EH (cell line): ENCODE results near the gene C1QTNF6.
A peak's percentile ranks its signal among the peaks of the same experiment; 100 is the strongest.
"Not testable (repeated sequence)": the region's sequence is repeated elsewhere in the genome, so short reads cannot be mapped to it uniquely, and the experiment has no call there.

ENCODE experiments used
- DNase-seq: peaks from one replicate; pipeline ENCODE4 v3.0.0-alpha.2; 2015; ENCODE audit warnings: low read depth

The C1QTNF6 gene

GRCh38 chr22:37206841-37207821 lies 19.1 kb upstream of the C1QTNF6 start:
- DNase-seq, result no peak

GRCh38 chr22:37206118-37206840 lies 18.2 kb upstream of the C1QTNF6 start:
- no peak for DNase-seq

- no peak for DNase-seq
Observed at GRCh38 chr22:37205046-37205445, 17.0 kb upstream of the C1QTNF6 start.

GRCh38 chr22:37204045-37204655 lies 16.1 kb upstream of the C1QTNF6 start:
- no peak for DNase-seq

GRCh38 chr22:37203354-37204044 lies 15.5 kb upstream of the C1QTNF6 start:
- no peak for DNase-seq

- no peak for DNase-seq
Observed at GRCh38 chr22:37202716-37203115, 14.7 kb upstream of the C1QTNF6 start.

- no peak for DNase-seq
Observed at GRCh38 chr22:37202001-37202555, 14.0 kb upstream of the C1QTNF6 start.

GRCh38 chr22:37201443-37201820 lies 13.4 kb upstream of the C1QTNF6 start:
- DNase-seq, result not testable (repeated sequence)

- no peak for DNase-seq
Observed at GRCh38 chr22:37199760-37200108, 11.7 kb upstream of the C1QTNF6 start.

- peak; percentile 97 for DNase-seq
Observed at GRCh38 chr22:37199103-37199759, 11.2 kb upstream of the C1QTNF6 start.

- peak; percentile 75 for DNase-seq
Observed at GRCh38 chr22:37198258-37199102, 10.4 kb upstream of the C1QTNF6 start.

GRCh38 chr22:37197451-37198257 lies 9.6 kb upstream of the C1QTNF6 start:
- DNase-seq, result peak; percentile 82

- peak; percentile 93 for DNase-seq
Observed at GRCh38 chr22:37196539-37197450, 8.7 kb upstream of the C1QTNF6 start.

- DNase-seq, result peak; percentile 53
Observed at GRCh38 chr22:37195921-37196320, 7.9 kb upstream of the C1QTNF6 start.

GRCh38 chr22:37194750-37195149 lies 6.7 kb upstream of the C1QTNF6 start:
- DNase-seq, result no peak

GRCh38 chr22:37193629-37194191 lies 5.7 kb upstream of the C1QTNF6 start:
- peak; percentile 60 for DNase-seq

- DNase-seq, result no peak
Observed at GRCh38 chr22:37192741-37193140, 4.7 kb upstream of the C1QTNF6 start.

GRCh38 chr22:37192204-37192603 lies 4.2 kb upstream of the C1QTNF6 start:
- no peak for DNase-seq
